A673 (cell line): Measurements from ENCODE around the gene ODAD3.
"Not testable (repeated sequence)": the region's sequence is repeated elsewhere in the genome, so short reads cannot be mapped to it uniquely, and the experiment has no call there.

Source experiments
- EZH2 ChIP-seq: fragments of 200-600 bp; sonication (generic); IDR thresholded peaks from 2 replicates; pipeline ENCODE4 v1.6.1; 2017; ENCODE audit warnings: borderline replicate concordance, low read depth, mild to moderate bottlenecking, mixed read lengths, antibody characterized with exemption, low read length; ENCODE audit not compliant: poor library complexity, severe bottlenecking
- TF ChIP-seq, protein P1 (sequence below): fragments of 300-800, 200-600 bp; sonication (generic); conservative IDR thresholded peaks from 2 replicates; pipeline ENCODE4 v1.5.1; 2017; ENCODE audit warnings: low read depth, mild to moderate bottlenecking, antibody characterized with exemption, low read length, moderate library complexity, mixed read lengths

DNA sequence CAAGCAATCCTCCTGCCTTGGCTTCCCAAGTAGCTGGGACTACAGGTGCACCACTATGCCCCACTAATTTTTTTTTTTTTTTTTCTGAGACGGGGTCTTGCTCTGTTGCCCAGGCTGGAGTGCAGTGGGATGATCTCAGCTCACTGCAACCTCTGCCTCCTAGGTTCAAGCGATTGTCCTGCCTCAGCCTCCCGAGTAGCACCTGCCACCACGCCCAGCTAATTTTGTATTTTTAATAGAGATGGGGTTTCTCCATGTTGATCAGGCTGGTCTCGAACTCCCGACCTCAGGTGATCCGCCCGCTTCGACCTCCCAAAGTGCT lies 20.3 kb upstream of the ODAD3 start:
- TF ChIP-seq, protein P1, sequence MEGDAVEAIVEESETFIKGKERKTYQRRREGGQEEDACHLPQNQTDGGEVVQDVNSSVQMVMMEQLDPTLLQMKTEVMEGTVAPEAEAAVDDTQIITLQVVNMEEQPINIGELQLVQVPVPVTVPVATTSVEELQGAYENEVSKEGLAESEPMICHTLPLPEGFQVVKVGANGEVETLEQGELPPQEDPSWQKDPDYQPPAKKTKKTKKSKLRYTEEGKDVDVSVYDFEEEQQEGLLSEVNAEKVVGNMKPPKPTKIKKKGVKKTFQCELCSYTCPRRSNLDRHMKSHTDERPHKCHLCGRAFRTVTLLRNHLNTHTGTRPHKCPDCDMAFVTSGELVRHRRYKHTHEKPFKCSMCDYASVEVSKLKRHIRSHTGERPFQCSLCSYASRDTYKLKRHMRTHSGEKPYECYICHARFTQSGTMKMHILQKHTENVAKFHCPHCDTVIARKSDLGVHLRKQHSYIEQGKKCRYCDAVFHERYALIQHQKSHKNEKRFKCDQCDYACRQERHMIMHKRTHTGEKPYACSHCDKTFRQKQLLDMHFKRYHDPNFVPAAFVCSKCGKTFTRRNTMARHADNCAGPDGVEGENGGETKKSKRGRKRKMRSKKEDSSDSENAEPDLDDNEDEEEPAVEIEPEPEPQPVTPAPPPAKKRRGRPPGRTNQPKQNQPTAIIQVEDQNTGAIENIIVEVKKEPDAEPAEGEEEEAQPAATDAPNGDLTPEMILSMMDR, result not testable (repeated sequence)
- TF ChIP-seq EZH2, result not testable (repeated sequence)
